NCI-H1436 treated with DMSO at 0.1 percent for 48 hours (cell line): ENCODE data around the gene ENPP3.

Experiments
- DNase-seq: peaks from one replicate; lab custom pipeline; 2025; lab: John Stamatoyannopoulos, UW

ENPP3 gene

DNA sequence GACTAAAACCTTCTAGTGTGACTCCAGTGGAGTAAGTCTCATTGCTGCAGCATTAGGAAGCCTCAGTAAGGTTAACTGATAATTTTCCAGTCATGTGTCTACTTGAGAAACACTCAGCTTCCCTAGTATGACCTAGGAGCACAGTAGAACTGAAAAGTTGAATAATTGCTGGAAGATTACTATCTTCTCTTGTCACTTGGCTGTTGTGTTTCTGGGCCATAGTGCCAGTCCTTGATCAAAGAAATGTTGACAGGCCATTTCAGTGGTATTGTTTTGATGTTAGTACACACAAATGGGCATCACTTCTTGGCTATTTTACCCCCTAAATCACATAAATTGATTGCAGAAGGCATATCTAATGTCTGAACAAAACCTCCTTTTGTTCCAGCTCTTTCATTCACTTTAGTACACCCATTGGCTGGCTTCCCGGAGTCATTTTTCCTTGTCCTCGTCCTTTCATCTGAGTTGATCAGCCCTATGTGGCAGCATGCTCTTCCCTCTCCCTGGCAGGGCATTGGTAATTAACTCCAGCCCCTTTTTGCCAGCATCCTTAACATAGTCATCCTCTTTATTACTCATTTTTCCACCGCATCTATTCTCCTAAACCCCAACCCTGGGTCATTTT, 6.0 kb downstream of the ENPP3 start:
- DNase-seq = no peak

DNA sequence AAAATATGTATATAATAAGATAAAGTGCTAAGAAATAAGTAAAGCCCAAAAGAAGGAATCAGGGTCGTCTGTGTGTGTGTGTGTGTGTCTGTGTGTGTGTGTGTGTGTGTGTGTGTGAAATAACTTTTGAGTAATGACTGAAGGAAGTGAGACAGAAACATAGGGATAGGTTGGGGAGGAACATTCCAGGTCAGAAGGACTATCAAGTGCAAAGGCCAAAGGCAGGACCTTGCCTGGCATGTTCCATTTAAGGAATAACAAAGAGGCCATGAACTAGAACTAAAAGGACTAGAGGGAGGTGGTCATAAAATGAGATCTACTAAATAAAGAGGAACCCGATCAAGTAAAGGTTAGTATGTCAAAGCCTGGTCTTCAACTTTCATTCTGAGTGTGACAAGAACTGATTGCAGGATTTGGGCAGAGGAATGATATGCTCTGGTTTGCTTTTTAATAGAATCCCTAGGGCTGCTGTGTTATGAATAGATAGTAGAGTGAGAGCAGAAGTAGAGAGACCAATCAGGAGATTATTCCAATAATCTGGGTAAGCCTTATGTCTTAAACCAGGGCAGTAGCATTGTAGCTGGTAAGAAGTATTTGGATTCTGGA, 6.9 kb downstream of the ENPP3 start:
- DNase-seq = no peak

- DNase-seq = no peak
Observed at GRCh38 chr6:131644921-131645320, 7.8 kb downstream of the ENPP3 start.

DNA sequence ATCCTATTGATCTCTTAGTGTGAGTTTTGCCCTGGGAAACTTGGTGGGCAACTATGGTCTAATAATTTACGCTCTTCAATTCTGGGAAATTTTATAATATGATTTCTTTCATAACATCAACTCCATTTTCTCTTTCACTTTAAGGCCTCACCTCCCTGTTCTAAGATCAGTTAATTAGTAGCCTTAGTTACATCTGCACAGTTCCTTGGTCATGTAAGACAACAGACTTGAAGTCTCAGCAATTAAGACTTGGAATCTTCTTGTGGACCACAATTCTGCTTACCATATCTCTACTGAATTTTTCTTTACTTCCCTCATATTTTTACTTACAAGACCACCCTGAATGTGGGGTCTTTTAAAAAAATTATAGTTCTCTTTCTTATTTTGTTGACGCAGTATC, 8.7 kb downstream of the ENPP3 start:
- no peak for DNase-seq

DNA sequence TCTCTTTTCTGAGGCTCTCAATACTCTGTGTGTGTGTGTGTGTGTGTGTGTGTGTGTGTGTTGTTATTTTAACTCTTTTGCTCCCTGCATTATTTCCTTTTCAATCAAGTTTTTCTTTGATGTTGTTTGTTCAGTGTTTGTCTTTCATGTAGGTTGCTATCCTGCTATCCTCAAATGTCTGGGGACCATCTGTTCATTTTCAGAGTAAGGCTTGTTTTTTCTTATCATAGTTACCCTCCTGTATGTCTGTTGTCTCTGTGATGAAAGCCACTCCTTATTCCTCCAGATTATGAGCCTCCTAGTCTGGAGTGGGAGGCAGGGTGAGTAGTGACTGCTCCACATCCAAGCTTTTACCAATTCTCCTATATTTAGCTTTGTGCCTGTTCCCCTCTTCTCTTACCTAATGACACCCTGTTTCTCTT, 9.2 kb downstream of the ENPP3 start:
- DNase-seq = no peak

DNA sequence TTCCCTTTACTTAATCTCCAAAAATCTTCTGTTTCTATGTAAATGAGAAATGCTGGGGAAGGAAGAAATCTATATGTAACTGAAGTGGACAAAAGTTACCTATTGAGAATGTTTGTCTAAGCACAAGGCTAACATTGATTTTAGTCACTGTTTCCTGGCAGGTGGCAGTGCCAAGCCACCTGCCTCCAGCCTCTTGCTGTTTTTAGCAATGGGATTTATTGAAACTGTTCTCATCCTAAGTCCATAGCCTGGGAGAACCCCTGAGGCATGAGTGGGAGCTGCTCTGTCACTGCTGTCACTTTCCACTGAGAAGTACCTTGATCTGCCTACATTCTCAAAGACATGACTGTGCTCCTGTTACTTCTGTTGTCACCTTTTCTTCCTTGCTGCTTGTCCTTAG, 14.7 kb downstream of the ENPP3 start:
- DNase-seq = no peak

DNA sequence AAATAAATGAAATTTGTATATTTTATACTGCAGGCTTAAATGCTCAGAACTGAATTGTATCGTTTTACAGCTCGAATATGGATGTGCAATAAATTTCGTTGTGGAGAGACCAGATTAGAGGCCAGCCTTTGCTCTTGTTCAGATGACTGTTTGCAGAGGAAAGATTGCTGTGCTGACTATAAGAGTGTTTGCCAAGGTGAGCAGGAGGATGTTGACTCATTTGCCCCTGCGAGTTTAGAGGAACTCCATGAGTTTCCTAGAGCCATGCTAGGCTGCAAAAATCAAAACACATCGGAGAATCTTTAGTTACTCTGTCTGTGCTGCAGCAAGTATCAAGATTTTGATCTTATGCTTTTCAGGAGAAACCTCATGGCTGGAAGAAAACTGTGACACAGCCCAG, 15.4 kb downstream of the ENPP3 start:
- DNase-seq = no peak

- no peak for DNase-seq
Observed at GRCh38 chr6:131654326-131654725, 17.2 kb downstream of the ENPP3 start.

GRCh38 chr6:131655387-131655786, 18.3 kb downstream of the ENPP3 start:
- no peak for DNase-seq

- DNase-seq = no peak
Observed at GRCh38 chr6:131655951-131656350, 18.8 kb downstream of the ENPP3 start.

DNA sequence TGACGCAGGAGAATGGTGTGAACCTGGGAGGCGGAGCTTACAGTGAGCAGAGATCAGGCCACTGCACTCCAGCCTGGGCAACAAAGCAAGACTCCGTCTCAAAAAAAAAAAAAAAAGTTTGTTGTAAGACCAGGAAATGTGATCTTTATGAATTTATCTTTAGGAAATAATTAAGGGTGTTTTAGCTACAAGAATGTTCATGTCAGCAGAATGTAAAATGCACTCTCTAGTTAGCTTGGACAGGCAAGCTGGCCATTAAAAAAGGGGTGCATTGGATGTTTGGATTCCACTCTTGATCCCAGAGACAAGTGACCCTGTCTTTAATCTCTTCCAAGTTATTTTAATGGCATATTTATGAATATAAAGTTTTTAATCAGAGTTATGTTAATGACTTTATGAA, 19.6 kb downstream of the ENPP3 start:
- DNase-seq = no peak

- no peak for DNase-seq
Observed at GRCh38 chr6:131657222-131657621, 20.1 kb downstream of the ENPP3 start.

DNA sequence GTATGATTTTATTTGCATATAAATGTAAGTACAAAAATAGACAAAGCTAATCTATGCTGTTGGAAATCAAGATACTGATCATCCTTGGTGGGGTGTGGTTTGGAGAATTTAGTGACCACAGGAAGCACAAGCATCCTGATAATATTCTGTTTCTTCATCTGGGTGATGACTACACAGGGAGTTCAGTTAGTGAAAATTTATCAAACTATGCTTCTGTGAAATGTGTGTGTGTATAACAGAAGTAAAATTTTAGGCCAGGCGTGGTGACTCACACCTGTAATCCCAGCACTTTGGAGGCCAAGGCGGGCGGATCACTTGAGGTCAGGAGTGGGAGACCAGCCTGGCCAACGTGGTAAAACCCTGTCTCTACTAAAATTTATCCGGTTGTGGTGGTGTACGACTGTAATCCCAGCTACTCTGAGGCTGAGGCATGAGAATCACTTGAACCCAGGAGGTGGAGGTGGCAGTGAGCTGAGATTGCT, 20.6 kb downstream of the ENPP3 start:
- no peak for DNase-seq

- no peak for DNase-seq
Observed at GRCh38 chr6:131658287-131658686, 21.2 kb downstream of the ENPP3 start.

GRCh38 chr6:131660195-131660594, 23.1 kb downstream of the ENPP3 start:
- DNase-seq = no peak

DNA sequence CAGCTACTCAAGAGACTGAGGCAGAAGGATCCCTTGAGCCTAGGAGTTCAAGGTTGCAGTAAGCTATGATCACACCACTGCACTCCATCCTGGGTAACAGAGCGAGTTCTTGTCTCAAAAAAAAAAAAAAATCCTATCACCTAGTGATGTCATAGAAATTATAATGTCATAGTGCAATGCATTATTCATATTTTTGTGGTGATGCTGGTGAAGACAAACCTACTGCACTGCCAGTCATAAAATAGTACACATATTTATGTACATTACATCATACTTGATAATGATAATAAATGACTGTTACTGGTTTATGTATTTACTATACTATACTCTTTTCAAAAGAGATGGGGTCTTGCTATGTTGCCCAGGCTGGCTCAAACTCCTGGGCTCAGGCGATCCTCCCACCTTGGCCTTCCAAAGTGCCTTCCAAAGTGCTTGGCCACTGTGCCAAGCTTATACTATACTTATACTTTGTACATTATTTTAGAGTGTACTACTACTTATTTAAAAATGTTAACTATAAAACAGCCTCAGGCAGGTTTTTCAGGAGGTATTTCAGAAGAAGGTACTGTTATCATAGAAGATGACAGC, 26.6 kb downstream of the ENPP3 start:
- no peak for DNase-seq

- no peak for DNase-seq
Observed at GRCh38 chr6:131669891-131670290, 32.8 kb downstream of the ENPP3 start.

GRCh38 chr6:131673184-131673583, 36.1 kb downstream of the ENPP3 start:
- DNase-seq = no peak

GRCh38 chr6:131678442-131678841, 41.3 kb downstream of the ENPP3 start:
- DNase-seq = no peak

- DNase-seq = no peak
Observed at GRCh38 chr6:131680868-131681267, 43.8 kb downstream of the ENPP3 start.

DNA sequence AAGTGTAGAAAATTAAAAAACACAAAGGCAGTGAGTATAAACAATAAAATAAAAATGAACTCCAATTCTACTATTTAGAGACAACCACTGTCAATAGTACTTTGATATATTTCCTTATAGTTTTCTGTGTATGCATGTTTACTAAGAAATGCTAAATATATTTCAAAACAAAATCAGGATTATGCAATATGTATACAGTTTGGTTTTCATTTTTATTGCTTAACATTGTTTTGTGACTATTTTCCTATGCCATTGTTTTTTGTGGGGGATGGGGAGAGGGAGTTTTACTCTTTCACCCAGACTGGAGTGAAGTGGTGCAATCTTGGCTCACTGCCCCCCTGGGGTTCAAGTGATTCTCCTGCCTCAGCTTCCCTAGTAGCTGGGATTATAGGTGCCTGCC, 44.5 kb downstream of the ENPP3 start:
- DNase-seq = no peak

- DNase-seq = no peak
Observed at GRCh38 chr6:131682442-131682841, 45.3 kb downstream of the ENPP3 start.

- DNase-seq = no peak
Observed at GRCh38 chr6:131683479-131683878, 46.4 kb downstream of the ENPP3 start.
